Ishikawa (cell line): ENCODE measurements around the gene SDCCAG8.

Experiments used
- CEBPB ChIP-seq: IDR thresholded peaks from 2 replicates; pipeline ENCODE4 v1.6.1; 2012
- CREB1 ChIP-seq: IDR thresholded peaks from 2 replicates; pipeline ENCODE4 v1.6.1; 2012; ENCODE audit warnings: low read depth
- EGR1 ChIP-seq: IDR thresholded peaks from 2 replicates; pipeline ENCODE4 v1.6.1; 2012
- EP300 ChIP-seq: IDR thresholded peaks from 2 replicates; pipeline ENCODE4 v1.6.1; 2012; ENCODE audit warnings: borderline replicate concordance
- FOXM1 ChIP-seq: IDR thresholded peaks from 2 replicates; pipeline ENCODE4 v1.6.1; 2012; ENCODE audit warnings: low read depth, borderline replicate concordance
- MAX ChIP-seq: IDR thresholded peaks from 2 replicates; pipeline ENCODE4 v1.6.1; 2012
- NFIC ChIP-seq: IDR thresholded peaks from 2 replicates; pipeline ENCODE4 v1.6.1; 2012
- RAD21 ChIP-seq: IDR thresholded peaks from 2 replicates; pipeline ENCODE4 v1.6.1; 2012; ENCODE audit warnings: low read depth
- REST ChIP-seq: IDR thresholded peaks from 2 replicates; pipeline ENCODE4 v1.6.1; 2012; ENCODE audit warnings: low read depth, mild to moderate bottlenecking
- TAF1 ChIP-seq: IDR thresholded peaks from 2 replicates; pipeline ENCODE4 v1.6.1; 2012; ENCODE audit warnings: low read depth, mild to moderate bottlenecking
- TCF12 ChIP-seq: IDR thresholded peaks from 2 replicates; pipeline ENCODE4 v1.6.1; 2012; ENCODE audit warnings: low read depth
- TEAD4 ChIP-seq: IDR thresholded peaks from 2 replicates; pipeline ENCODE4 v1.6.1; 2012
- USF1 ChIP-seq: IDR thresholded peaks from 2 replicates; pipeline ENCODE4 v1.6.1; 2012
- YY1 ChIP-seq: IDR thresholded peaks from 2 replicates; pipeline ENCODE4 v1.6.1; 2012; ENCODE audit warnings: low read depth
- ZBTB7A ChIP-seq: IDR thresholded peaks from 2 replicates; pipeline ENCODE4 v1.6.1; 2012; ENCODE audit warnings: low read depth

Gene SDCCAG8

GRCh38 chr1:243227622-243228021 is 28.2 kb upstream of the SDCCAG8 start:
- TF ChIP-seq FOXM1 (no peak), ZBTB7A (no peak), TAF1 (no peak), CEBPB (no peak), REST (no peak), EP300 (no peak), NFIC (no peak), RAD21 (no peak), TEAD4 (no peak), TCF12 (no peak), YY1 (no peak), USF1 (no peak), EGR1 (no peak), CREB1 (no peak), MAX (no peak)

GRCh38 chr1:243229526-243229925 is 26.3 kb upstream of the SDCCAG8 start:
- TF ChIP-seq CREB1: no peak
- TF ChIP-seq MAX: no peak
- no peak for TF ChIP-seq TAF1
- no peak for TF ChIP-seq YY1
- TF ChIP-seq EP300: no peak
- TF ChIP-seq USF1: no peak
- TF ChIP-seq NFIC: no peak
- TF ChIP-seq TCF12: no peak
- TF ChIP-seq ZBTB7A: no peak
- TF ChIP-seq CEBPB: no peak

- TF ChIP-seq TEAD4: no peak
- no peak for TF ChIP-seq MAX
- TF ChIP-seq FOXM1: no peak
- no peak for TF ChIP-seq ZBTB7A
- no peak for TF ChIP-seq CEBPB
- TF ChIP-seq YY1: no peak
These were observed 24.9 kb upstream of the SDCCAG8 start for GRCh38 chr1:243230914-243231313.

- TF ChIP-seq USF1 (no peak), TEAD4 (no peak), RAD21 (no peak), YY1 (no peak), EGR1 (no peak), CEBPB (no peak), TAF1 (no peak), MAX (no peak), NFIC (no peak), REST (no peak), TCF12 (no peak), FOXM1 (no peak)
These were observed 21.9 kb upstream of the SDCCAG8 start for GRCh38 chr1:243233908-243234307.

GRCh38 chr1:243234978-243235647 is 20.7 kb upstream of the SDCCAG8 start:
- TF ChIP-seq NFIC: no peak
- TF ChIP-seq TAF1: no peak
- TF ChIP-seq RAD21: no peak
- no peak for TF ChIP-seq ZBTB7A
- no peak for TF ChIP-seq CREB1
- TF ChIP-seq MAX: no peak
- no peak for TF ChIP-seq FOXM1
- no peak for TF ChIP-seq CEBPB
- no peak for TF ChIP-seq TCF12
- TF ChIP-seq YY1: no peak
